GM10847 (cell line): ENCODE data around the gene PDCL2.

Experiments
- POLR2A ChIP-seq: IDR thresholded peaks from 2 replicates; pipeline ENCODE4 v1.6.1; 2011; ENCODE audit not compliant: insufficient read length; ENCODE audit errors: extremely low read depth

Gene PDCL2, protein sequence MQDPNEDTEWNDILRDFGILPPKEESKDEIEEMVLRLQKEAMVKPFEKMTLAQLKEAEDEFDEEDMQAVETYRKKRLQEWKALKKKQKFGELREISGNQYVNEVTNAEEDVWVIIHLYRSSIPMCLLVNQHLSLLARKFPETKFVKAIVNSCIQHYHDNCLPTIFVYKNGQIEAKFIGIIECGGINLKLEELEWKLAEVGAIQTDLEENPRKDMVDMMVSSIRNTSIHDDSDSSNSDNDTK

DNA sequence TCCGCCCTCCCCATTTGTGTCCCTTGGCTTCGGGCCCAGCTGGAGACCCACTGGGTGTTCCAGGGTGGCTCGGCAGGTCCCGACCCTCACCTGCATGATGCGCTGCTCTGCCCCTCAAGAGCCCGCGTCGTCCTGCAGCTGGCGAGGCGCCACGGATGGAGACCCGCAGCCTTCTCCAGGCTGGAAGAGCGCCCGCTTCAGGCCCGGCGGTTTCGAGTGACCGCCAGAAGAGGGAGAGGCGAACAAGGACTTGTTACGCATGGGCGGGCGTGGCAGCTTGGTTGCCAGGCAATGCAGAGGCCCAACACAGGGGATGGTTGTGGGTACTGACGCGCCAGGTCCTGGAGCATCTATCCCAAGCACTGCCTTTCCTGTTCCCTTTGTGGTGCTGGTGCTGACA, at the start of gene PDCL2:
TSS of gene PDCL2 (minus strand) at position 232 of the 400 bp plus-strand sequence. CDS start at position 96, 136 bp downstream.
- TF ChIP-seq POLR2A = no peak

DNA sequence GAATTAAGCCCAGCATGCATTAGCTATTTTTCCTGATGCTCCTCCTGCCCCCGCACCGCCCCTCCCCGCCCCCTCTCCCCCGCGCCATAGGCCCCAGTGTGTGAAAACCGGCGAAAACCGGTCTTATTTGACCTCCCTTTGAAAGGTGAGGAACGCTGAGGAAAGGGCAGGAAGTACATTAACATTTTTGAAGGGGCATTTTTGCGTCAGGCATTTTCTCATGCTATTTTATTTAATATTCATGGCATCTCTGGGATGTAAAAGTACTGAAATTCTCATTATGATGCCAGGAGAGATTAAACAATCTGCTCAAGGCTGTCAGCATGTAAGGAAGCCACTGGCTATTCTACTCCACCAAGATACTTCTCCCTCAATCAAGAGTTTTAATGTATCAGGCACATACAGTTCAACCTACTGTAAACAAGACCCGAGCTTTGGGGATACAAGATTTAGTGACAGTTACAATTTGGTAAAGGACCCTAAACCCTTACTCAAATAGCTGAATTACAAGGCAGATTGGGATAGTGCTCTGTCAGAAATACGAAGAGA, 45.3 kb upstream of the PDCL2 start:
- no peak for TF ChIP-seq POLR2A

DNA sequence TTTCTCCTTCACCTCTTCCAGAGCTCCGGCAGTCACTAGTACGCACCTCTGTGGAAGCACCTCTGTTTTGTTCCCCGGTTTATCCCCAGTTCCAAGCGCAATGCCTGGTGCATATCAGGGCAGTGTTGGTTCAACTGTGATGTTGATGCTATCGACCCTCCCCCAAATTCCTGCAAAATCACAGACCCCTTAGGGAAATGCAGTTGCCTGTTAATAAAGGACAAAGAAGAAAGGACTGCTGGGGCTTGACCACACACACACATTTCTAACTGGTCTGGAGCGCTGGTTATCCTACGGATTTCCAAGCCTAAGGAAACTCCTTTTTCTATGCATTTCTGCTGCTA, 44.6 kb upstream of the PDCL2 start:
- TF ChIP-seq POLR2A = no peak

DNA sequence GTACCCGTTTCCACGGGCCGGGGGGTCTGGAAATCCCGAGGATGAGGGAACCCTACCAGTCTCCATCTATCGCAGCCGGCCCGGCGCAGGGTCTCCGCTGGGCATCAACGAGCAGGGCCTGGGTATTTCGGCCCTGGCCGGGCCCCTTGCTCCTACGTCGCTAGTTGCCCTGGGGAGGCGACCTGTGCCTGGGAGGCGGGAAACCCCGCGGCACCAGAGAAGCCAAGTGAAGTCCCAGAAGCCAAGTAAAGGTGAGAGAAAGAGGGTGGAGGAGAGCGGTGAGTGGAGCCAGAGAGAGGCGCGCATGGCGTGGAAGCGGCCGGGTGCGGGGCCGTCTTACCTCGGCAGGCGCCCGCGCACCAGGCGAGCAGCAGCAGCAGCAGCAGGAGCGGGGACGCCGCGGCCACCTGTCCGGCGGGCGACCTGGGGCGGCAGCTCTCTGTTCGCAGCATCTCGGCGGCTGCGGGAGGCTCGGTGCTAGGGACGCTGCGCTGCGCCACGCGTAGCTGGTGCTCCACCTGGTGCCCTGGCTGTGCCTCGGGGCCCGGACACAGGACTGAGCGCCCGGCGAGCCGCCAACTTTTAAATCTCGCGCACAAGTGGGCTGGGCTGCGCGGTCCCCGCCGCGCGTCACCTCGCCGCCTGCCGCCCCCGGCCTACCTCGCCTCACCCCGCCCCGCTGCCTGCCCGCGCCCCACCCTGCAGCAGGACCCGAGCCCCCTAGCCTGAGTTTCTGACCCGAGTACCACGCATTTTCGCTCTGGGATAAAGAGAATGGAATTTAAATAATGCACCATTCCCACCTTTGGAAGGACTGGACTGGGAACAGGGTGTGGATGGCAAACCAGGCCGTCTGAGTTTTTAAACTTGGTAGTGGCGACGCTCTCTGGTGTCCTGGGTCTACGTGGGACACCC, 44.0 kb upstream of the PDCL2 start, which contains the start of gene NMU:
TSS of gene NMU (minus strand) at position 558 of the 915 bp plus-strand sequence. CDS start at position 452, 106 bp downstream.
- TF ChIP-seq POLR2A = no peak

DNA sequence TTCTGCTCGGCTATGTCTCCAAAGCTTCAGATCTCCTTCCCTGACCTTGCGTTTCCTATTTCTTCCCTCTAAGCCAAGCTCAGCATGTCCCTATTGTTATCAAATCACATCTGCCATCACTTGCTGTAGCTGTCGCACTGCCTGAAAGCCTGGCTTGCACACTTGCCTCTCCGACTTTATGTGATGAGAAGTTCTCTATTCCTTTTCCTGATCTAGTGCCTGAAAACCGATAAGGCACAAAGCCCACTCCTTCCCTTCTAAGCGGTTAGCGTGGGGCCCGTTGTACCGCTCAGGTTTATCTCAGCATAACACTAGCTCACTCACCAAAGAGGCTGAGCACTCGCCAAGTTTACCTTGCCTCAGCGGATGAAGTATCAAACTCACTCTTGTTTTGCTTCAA, 43.2 kb upstream of the PDCL2 start:
- TF ChIP-seq POLR2A = no peak

DNA sequence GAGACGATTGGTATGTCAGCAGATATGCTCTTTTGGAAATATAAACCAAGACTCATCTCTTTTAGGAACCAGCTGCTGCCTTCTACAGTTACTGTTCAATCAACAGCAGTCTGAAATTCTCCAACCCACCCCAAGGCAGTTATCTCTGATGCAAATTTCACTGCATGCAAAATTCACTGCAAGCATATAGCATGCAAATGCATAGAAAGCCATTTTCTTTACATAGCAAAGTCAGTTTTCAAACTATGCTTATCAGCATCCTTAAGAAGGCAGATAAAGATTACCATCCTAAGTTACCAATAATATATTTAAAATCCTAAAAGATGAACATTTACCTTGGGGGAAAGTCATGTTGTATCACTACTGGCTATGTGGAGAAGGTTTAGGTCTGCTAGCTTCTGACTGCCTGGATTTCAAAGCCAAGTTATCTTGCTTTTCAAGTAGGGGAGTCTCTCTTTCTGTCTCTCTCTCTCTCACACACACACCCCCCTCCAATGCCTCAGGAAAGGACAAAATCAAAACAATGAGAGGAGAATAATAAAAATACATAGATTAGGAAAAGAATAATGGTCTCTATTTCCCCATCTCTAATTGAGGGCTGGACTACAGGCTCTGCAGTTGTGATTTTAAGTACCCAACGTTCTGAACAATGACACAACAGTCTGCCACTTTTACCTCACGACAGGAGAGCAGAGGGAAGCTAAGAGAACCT, 42.5 kb upstream of the PDCL2 start:
- TF ChIP-seq POLR2A = no peak

DNA sequence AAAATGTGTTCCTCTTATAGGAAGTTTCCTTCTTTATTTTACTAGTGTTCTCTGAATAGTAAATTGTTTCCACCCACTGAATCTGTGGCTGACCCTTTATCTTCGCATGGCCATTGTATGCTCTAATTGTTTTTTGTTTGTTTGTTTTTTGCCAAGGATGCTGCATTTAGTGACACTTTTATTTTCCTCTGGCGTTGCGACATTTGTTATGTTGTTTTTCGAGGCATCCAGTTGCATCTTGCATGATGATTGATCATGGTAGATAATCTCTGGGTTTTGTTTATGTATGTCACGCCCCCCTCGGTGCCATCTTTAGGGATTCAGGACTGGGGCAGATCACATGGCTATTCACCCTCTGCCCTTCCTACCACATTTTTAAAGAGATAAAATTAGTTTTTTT, 41.9 kb upstream of the PDCL2 start:
- no peak for TF ChIP-seq POLR2A

DNA sequence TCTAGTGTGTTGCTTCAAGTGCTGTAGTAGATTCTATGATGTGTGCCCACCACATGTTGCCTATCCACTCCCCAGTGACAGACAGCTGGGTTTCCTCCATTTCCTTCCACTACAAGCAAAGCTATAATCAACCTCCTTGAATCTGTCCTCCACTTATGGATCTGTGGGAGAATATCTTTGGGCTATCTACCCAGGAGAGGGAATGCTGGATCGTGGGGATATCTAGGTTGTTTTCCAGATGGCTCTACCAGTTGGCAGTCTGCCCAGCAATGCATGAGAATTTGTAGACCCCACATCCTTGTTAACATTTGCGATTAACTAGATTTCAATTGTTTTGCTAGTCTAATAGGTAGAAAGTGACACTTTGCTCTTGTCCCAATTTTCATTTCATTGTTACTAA, 33.8 kb upstream of the PDCL2 start:
- TF ChIP-seq POLR2A = no peak

DNA sequence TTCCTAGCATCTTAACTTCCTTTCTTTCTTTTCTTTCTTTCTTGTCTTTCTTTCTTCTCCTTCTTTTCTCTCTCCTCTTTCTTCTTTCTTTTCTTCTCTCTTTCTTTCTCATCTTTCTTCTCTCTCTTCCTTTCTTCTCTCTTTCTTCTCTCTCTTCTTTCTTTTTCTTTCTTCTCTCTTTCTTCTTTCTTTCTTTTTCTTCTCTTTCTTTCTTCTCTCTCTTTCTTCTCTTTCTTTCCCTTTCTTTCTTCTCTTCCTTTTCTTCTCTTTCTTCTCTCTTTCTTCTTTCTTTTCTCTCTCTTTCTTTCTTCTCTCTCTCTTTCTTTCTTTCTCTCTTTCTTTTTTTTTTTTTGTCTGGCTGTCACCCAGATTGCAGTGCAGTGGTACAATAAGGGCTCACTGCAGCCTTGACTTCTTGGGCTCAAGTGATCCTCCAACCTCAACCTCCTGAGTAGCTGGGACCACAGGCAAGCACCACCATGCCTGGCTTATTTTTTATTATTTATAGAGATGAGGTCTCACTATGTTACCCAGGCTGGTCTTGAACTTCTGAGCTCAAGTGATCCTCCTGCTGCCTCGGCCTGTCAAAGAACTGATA, 26.6 kb upstream of the PDCL2 start:
- TF ChIP-seq POLR2A = no peak

DNA sequence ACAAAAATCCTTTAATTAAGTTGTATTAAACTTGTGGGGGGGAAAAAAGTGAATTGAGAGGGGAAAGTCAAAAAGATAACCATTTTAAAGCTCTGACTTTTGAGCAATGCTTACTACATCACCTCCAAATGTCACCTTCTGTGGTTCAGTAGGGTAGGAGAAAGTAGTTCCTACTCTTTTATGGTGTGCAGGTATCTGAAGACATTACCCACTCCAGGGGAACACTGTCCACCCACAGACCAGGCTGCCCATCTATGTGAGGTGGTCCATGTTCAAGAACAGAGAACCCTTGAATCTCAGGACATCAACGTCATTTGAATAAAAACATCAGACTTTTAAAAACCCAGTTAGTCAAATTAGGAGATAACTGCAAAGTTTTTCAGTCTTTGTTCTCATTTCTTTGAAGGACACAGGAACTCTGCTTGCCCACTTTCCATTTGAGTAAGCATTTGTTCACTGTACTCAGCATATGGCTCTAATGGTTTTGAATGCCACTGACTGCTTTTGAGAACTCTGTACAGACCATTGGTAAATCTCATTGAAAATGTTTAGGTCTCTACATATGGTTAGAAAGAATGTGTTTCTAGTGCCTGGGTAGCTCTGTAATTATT, 25.6 kb upstream of the PDCL2 start:
- TF ChIP-seq POLR2A = no peak

DNA sequence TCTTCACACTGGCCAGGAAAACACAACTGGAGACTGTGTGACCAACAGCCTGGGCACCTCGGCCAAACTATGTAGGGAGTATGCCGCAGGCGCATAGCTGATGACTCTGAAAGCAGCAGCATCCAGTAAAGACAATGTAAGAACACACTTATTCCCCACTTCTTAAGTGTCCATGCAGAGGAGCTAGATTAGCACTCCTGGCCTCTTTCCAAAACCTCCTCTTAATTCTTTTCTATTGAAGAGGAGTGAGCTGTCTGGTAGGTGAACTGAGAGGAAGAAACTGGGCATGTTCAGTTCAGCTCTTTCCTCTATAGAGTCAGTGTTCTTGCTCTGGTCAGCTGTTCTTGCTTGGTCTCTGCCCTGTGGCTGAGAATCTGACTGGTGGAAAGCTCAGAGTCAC, 23.0 kb upstream of the PDCL2 start:
- TF ChIP-seq POLR2A = no peak

DNA sequence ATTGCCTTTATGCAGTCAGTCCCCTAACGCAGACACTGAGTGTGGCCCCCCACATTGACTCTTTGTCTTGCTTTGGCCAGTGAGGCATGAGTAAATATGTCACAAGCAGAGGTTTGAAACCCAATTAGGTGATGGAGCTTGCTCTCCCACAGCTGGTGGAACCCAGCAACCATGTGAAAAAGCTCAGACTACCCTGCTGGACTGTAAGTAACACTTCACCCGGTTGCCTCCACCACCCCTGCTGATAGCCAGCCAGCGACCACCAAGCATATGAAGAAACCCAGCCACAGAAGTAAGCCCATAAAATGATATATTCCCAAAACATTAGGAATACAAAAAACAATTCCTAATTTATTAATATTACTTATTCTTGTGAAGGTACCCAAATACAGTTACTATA, 21.6 kb upstream of the PDCL2 start:
- no peak for TF ChIP-seq POLR2A

DNA sequence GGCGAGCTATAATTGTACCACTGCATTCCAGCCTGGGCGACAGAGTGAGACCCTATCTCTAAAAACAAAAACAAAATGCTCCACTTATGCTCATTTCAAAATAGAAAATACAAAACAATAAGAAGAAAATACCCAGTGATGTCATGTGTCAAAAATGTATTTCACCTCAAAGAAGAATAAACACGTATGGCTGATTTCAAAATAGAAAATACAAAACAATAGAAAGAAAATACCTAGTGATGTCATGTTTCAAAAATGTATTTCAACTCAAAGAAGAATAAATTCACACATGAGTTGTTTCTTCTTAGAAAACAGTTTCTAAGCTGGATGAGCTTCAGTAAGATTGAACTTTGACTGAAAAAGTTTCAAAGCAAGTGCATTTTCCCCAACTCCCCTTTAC, 20.3 kb upstream of the PDCL2 start:
- TF ChIP-seq POLR2A = no peak

DNA sequence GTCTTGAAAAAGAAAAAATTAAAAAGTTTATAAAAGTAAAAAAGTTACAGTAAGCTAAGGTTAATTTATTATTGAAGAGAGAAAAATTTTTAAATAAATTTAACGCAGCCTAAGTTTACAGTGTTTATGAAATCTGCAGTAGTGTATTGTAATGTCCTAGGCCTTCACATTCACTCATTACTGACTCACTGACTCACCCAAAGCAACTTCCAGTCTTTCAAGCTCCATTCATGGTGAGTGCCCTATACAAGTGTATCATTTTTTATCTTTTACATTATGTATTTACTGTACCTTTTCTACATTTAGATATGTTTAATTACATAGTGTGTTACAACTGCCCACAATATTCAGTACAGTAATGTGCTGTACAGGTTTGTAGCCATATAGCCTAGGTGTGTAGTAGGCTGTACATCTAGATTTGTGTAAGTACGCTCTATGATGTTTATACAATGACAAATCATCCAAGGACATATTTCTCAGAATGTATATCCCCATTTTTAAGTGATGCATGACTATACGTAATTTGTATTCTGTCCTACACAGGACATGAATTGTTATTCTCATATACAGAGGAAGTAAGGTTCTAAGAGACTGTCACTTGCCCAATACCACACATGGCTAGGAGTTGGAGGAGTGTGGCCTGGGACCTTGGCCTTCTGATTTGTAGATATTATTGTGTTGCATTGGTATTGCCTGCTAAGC, 19.5 kb upstream of the PDCL2 start:
- TF ChIP-seq POLR2A = no peak
